NK-92 treated with Interleukin-12 subunit alpha and Interleukin-12 subunit beta, amount 100 ng/mL, for 24 hours (cell line): ENCODE data around the gene TMEM187.

Source experiments
- DNase-seq: peaks from one replicate; lab custom pipeline; 2025; lab: John Stamatoyannopoulos, UW

TMEM187 gene

DNA sequence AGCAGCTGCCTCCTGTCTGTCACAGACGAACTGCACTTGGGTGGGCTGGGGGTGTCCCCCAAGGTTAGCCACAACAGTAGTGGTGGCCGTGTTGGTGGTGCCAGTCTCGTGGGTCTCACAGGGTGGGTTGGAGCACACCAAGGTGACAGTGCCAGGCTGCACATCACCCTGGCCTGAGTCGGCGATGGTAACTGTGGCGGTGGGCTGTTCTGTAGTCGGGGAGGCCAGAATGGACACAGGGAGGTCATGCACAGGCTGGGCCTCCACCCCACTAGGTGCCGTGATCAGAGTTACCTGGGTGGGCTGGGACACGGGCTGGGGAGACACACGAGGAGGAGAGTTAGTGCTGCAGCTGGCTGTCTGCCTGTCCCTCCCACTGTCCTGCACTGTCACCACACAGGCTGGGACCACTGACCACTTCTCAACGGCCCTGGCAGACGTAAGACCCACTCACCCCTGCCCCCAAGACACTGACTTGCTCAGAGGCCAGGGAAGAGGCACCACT is 17.3 kb upstream of the TMEM187 start:
- DNase-seq: no peak

DNA sequence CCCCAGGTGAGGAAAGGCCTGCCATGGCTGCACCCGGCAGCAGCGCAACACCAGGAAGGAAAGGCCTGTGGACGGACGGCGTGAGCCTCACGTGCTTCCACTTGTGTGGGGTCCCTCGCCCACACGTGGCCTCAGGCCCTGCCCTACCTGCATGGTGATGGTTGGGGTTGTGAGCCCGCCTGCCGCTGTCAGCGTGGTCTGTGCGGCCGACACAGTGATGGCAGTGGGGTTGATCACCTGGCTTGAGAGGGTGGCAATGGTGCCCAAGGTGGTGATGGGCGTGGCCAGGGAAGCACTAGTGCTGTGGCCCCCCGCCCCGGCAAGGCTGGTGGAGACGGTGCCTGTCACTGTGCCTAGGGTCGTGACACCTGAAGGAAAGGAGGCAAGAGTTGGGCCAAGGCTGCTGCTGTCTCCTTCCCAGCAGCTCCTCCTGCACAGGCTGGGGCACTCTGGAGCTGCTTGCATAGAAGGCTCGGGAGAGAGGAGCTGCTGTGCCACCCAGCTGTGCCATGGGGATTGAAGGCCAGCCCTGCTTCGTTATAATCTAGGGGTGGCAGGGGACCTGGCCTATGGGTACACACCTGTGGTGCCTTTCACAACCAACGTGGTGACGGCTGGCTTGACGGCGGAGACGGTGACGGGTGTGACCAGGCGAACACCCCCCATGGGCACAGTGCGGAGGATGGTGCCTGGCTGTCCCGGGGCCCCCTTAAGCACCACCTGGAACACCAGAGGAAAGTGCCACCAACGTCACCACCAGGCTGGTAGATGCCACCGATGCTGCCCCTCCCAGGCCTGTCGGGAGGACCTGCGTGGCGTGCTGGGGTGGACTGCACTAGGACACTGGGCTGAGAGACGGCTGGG is 16.3 kb upstream of the TMEM187 start:
- DNase-seq: no peak

DNA sequence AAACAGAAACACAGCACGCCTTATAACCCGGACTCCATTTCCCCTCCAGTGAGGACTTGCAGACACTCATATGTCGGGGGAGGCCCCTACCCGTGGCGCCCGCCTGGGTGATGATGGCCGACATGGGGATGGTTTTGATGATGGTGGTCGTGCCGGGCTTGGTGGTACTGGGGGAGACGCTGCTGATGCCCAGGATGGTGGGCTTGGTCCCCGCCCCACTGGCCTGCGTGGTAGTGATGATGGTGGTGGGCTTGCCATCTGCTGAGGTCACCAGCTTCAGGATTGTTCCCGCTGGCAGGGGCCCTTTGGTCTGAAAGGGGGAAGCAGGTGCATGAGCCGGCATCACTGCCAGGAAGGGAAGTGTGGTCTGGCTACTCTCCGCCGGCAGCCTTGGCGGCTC is 15.3 kb upstream of the TMEM187 start:
- DNase-seq: no peak

DNA sequence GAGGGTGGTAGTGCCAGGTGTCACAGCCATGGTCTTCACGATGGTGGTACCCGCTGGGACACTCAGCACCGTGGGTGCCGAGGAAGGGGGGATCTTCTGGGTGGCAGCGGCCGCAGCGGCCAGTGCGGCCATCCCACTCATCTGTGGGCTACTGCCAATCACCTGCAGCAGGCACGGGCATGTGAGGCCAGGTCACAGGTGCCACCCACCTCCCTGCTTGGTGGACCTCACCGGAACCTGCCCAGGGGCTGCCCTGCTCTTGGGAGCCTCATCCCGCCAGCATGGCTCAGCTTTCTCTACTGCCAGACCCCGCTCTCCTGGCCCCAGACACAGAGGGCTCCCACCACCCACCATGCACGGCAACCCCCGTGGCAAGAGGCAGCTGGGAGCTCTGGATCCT is 13.9 kb upstream of the TMEM187 start:
- DNase-seq: no peak

DNA sequence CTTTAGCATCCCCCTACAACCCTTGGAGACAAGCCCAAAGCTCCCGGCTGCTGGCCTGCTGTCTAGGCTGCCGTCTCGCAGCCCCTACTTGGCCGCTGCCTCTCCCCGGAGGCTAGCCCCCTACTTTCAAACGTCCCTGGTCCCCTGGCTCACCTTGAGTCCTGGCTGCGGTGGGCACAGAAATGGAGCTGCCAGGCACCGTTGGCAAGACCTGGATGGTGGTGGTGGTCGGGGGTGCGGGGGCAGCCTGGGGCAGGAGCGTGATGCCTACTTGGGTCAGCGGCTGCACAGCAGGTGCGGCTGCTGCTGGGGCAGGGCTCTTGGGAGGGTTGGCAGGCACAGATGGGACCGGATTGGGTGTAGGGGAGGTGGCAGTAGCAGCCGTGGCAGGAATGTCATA is 12.9 kb upstream of the TMEM187 start:
- no peak for DNase-seq

DNA sequence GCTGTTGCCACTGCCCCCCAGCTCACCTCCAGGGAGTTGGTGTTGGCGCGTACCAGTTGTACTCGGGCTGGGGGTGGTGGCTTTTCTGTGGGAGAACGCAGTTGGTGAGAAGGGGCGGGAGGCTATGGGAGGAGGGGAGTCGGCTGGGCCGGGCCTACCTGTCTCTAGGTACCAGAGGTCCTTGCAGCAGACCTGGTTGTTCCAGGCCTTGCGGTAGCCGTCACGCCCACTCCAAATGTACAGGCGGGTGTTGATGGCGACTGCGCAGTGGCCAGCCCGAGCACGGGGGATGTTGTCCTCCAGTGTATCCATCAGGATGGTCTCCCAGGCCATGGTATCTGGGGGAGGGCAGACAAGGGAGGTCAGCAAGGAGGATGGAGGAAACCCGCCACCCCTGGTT is 12.5 kb upstream of the TMEM187 start:
- no peak for DNase-seq

DNA sequence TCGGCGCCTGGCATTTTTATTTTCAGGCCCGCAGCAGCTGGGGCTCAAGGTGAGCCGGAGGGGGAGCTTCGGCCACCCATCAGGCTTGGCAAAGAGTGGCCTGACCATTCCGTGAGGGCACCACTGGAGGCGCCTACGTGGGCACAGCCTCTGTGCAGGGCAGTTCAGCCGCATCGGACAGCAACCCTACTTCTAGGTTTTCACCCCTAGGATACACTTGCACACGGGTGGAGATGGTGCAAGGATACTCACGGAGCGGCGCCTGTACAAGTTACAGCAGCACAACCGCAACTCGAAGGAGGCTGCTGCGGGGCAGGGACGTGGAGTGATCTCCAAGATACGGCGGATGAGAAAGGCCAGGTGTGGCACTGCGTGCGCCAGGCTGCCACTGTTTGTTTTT is 11.8 kb upstream of the TMEM187 start:
- no peak for DNase-seq

DNA sequence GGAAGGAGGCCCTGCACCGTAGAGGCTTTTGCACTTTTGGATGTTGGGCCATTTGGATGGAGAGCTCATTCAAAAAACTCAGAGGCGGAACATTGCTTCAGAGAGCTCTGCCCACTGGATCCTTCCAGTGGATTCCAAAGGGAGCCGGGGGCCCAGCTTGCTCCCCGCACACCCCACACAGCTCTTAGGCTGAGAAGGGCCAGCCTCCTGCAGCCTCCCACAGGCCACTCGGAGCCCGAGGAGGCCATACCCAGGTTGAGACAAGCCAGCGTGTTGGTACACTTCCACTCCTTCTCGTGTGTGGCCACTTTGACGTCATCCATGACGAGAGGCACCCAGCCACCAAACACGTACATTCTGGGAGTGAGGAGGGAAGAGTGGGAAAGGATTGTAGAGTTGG is 11.3 kb upstream of the TMEM187 start:
- DNase-seq: no peak

DNA sequence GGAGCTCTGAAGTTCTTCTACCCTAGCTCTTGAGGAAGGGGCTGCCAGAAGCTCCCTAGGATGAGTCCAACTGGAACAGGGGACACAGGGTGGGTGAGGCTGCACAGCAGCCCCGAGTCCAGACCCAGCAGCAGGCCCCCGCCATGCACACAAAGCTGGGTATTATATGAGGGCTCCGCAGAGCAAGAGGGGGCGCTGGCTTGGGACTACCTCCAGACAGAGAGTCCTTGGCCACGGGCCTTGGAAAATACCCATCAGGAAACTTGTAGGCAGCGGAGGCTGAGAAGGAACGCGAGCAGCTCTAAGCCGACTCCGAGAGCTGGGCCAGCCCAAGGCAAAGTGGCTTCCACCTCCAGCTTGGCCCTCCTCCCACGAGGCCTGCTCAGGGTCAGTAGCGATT is 9.0 kb upstream of the TMEM187 start:
- no peak for DNase-seq

DNA sequence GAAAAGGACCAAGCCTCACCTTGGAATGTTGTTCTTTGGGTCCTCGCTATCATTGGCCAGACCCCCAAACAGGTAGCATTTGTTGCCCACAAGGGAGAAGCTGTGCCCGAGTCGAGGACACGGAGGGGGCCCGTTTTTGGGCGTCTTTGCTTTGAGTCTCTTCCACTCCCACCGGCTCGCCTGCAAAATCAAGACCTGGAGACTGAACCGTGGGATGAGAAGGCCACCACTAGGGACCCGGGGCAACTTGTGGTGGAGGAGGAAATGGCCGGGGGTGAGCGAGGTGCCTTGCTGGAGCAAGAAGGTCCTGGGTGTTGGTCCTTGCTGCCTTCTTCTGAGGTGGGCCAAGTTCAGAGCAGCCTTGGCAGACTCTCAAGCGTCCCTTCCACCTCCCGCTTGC is 8.4 kb upstream of the TMEM187 start:
- DNase-seq: no peak

DNA sequence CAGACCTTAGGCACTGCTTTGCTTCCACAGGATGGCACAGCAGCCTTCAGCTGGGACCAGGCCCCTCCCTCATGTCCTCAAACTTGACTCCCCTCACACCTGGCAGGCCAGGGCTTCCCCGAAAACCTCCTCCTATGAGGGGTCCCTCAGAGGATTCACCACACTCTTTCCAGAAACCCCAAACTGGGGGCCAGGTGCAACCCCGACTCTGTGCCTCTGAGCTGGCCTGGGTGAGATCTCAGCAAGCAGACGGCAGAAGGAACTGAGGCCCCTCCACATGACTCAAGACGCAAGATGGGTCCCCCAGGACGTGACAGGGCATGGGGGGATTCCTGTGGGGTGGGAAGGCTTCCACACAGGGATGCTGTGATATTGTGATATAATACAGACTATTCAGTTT is 7.1 kb upstream of the TMEM187 start:
- DNase-seq: no peak

DNA sequence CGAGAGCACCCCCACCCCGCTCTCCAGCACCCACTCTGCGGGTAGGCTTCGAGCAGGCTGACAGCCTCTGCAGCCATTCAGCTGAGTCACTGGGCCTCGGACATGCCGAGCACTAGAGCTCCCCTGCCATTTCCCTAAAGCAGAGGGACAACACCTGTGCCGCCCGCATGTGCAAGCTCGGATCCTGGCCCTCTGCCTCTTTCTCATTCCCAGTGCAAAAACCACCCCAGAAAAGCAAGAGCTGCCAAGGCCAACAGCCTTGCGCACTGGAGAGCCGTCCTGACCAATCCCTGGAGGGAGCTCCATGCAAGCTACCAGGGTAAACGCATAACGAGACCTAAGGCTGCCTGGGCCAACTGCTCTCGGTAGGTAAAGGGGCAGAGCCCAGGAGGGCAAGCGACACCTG is 6.3 kb upstream of the TMEM187 start:
- no peak for DNase-seq

DNA sequence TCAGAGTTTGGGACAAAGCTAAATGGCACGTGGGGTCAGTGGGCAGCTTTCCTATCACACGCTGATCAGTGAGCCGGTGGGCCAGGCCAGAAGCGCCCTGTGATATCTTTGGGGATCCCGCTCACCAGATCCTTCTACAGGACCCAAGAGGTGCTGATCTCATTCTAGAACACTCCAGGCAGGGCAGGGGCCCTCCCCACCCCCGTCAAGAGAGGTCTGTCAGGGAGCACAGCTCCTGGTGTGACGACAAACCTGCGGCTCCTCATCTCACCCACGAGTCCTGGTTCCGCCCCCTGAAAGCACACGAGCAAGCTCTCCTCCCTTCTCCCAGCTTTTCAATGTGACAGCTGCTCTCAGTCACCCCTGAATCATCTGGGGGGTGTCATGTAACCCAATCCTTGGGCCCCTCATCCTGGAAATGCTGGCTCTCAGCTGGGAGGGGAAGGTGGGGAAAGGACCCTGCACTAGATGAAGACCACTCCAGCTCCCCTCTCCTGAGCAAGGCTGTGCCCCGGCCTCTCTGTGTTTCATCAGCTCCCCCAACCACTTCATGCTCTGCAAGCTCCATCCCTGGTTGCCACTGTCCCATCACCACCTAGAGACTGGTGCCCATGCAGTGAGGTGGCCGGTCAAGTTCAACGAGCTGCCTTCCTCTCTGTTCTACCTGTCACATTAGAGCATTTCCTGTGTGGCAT is 5.6 kb upstream of the TMEM187 start:
- DNase-seq: no peak

DNA sequence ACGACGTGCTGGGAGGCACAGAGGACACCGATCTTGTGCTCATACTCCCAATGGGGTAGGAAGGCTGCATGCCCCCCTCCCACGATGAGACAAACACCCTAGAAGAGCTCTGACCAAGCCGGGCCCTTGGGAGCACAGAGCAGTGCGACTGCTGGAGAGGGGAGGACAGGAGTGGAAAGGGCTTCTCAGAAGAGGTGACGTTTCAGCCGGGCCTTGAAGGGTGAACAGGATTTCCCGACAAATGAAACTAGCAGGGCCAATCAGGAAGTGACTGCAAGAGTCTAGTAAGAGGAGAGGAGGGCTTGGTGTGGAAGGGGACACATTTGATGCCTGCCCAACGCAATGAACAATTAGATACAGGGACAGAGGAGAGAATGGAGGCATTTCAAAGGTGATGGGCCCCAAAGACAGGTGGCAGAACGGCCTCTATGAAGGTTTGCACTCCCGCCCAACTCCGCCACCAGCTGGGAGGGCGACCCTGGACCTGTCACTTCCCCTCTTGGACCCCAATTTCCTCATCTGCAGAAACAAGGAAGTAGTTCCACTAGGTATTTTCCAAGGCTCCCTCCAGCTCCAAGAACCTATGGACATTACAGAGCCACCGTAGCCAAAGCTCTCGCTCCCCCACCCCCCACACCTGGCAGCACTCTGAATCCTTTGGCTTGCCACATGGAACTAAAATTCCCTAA is 4.9 kb upstream of the TMEM187 start:
- no peak for DNase-seq

DNA sequence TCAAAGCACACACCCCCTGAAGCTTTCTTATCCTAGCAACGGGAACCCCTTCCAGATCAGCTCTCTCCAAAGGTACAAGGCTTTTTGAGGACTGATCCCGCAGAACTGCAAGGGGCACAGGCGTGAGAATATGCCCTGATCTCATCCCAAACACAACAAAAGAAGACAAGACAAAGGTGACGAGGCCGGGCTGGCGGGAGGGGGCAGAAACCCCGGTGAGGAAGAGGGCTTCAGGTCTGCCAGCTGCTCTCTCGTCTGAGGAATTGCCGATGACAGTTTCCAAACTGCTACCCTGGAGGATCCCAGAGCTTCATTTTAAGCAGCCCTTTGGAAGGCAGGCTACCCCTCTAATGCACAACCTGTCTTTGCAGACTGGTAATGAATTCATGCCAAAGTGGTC is 4.3 kb upstream of the TMEM187 start:
- DNase-seq: no peak

DNA sequence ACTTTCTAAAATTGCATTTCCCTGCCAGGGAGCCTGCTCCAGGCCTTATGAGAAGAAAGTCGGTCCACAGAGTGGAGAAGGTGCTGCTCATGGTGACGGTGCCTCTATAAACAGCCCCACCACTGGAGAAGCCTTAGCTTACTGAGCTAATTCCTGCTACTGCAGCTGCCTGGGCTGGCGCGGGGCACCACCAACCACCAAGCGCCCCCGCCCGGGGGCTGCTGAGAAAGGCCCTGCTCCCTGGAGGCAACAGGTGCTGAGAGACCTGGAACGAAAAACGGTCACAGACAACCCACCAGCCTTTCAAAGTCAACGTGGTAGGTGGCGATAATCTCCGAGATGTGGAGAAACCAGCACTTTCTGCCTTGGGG is 3.8 kb upstream of the TMEM187 start:
- no peak for DNase-seq

DNA sequence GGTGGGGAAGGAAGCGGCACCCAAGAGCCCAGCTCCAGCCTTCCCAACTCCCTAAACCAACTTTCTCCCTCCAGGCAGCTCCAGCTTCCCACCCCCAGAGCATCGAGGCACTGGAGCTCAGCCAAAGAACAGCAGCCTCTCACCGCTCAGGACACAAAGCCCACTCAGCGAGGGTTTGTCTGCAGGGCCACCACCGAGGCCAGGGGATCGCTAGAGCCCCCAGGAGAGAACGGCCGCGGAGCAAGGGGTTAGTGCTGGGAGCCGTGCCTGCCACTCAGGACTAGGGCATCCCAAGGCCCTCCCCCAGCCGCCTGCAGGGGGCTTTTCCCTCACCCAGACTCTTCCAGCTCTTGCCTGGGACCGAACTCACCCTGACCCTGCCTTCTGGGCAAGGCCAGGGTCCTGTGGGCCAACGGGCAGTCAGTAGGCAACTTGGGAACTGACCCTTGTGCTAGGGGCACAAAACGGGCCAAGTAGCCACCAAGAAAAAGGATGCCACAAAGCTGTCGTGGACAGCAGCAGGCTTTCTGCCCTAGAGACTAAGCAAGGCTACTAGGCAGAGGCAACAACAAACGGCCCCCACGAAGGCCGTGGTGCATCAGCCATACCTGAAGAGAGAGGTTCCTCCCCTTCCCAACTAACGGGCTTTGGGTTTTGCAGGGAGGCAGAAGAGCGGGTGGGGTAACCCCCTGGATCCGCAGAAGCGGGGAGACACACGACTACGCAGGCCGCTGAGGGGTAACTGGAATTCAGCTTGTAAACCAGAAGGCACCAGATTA is 3.2 kb upstream of the TMEM187 start:
- DNase-seq: no peak

DNA sequence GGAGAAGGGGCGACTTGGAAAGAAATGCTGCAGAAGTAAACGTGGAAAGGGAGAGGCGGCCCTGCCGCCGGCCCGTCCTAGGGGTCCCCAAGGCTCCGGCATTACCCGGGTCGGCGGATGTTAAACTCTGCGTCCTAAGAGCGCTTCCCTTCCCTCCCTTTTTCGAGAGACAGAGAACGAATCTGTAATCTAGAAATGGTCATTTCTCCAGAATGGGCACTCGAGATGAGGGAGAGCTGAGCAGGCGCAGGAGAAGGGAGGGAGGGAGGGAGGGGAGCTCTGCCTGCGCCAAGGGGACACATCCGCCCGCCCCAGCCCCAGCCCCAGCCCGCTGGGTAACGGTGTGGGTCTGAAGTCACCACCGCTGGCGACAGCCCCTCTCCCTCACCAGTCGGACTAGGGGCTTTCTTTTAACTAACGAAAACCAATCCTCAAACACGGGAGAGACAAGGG is 2.6 kb upstream of the TMEM187 start:
- no peak for DNase-seq

DNA sequence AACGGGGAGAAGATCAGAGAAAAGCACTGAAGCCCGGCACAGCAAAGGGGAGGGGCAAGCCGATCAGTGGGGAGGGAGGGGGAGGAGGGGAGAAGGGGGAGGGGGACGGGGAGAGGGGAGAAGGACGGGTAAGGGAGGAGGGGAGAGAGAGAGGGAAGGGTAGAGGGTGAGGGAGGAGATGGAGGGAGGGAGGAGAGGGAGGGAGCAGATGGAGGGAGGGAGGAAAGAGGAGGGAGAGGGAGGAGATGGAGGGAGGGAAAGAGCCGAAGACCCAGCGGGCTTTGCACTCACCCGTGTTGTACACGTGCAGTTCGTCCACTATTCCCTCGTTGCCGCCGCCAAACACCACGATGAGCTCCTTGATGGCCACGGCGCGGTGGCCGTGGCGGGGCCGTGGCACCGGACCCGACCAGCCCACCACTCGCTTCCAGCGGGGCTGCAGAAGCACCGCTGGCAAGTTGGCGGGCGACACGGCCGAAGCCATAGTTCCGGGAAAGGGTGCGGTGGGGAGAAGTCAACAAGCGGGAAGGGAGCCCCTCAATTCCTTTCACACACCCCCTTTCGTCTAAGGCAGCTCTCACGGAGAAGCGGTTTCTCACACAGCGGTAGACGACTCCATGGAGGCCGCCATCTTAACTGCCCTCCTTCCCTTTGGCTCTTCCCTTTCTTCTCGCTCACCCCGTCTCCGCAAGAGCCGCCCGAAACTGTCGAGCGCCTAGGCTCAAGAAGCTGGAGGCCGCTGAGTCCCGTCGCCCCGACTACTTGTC is 2.0 kb upstream of the TMEM187 start:
- DNase-seq: no peak

DNA sequence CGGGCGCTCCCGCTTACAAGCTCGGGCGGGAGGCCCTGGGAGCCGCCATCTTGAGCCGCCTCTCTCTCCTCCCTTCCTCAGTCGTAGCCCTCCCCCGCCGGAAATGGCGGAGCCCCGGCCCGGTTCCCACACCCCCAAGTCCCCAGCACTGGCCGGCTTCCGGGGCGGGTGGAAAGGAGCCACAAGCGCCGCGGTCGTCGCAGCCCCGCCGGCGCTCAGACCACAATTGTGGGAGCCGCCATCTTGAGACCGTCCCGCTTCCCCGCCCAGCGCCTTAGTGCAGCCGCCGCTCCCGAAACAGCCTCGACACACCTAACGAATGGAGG is 1.5 kb upstream of the TMEM187 start:
- peak; percentile 76 for DNase-seq
